ENCODE measurements around the gene SPOCK1.
"Not testable (repeated sequence)": the region's sequence is repeated elsewhere in the genome, so short reads cannot be mapped to it uniquely, and the experiment has no call there.

The SPOCK1 gene

GRCh38 chr5:137254119-137255090 is 244.7 kb downstream of the SPOCK1 start:
- peak; percentile 91 for DNase-seq

- peak; percentile 35 for DNase-seq
Measured at GRCh38 chr5:137252512-137252911, 246.6 kb downstream of the SPOCK1 start.

DNA sequence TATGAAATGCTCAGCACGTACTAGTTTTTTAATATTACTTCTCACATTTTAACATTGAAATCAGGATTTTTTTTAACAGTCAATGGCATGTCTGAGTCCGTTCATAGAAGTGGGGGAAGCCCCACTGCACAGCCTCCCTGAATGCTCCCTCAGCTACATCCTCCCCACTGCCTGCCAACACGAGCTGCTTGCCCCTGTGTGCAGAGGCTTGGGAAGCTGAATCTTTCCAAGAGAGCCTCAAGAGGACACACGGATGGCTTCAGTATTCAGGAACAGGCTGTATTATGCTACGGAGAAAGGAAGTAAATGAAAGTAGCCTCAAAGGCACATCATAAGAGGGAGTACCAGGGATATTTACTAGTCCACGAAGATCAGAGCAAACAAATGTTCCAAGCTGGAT is 248.7 kb downstream of the SPOCK1 start:
- no peak for DNase-seq

DNA sequence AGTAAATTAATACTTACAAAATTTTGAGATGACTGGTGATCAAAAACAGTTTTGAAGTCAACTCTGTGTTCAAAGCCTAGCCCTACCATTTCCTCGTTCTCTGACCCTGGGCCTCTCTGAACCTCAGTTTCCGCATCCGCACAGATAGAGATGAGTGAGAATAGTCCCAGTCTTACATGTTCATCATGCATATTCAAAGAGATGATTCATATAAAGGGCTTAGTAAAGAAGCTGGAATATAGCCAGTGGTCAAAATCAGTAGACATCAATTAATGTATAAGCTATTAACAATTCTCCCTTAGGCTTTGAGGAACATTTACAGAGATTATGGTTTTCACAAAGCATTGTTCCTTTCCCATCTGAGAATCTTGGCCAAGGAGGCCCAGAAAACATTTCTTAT is 250.6 kb downstream of the SPOCK1 start:
- no peak for DNase-seq

- DNase-seq = no peak
Measured at GRCh38 chr5:137245438-137245837, 253.7 kb downstream of the SPOCK1 start.

DNA sequence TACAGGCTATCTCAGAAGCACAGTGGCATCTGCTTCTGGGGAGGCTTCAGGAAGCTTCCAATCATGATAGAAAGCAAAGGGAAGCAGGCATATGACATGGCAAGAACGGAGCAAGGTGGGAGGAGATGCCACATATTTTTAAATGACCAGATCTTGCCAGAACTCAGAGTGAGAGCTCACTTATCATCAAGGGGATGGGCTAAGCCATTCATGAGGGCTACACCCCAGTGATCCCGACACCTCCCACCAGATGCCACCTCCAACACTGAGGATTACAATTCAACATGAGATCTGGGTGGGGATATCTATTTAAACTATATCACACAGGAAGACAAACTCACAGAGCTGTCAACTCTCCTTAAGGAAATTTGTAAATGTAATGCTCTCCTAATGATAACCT is 258.8 kb downstream of the SPOCK1 start:
- DNase-seq = no peak

DNA sequence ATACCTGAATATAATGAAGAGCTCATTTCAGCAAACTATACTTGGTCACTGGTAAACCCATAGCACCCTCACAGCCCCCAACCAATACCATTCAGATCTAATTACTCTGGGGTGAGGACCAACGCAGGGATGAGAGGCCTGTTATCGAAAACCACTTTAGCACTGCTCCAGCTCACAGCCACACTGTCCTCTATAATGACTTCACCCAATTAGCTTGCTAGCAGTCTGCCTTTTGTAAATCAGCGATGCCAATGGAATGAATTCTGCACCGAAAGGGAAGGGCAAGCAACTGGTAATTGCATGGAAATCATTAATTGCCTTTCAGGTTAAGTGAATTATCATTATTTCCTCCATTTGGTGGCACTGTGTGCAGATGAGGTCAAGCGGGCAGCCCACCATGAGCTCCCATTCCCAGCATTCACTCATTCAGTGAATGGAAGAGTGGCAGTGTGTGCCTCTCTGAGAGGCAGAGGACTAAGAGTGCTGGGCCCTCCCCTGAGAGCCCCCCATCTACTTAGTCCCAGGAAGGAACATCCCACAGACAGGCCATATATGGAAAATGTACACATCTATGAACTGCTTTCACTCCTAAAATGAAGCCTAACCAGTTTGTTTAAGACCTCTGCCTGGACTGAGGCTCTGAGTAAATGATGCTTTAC is 262.1 kb downstream of the SPOCK1 start:
- DNase-seq = no peak

DNA sequence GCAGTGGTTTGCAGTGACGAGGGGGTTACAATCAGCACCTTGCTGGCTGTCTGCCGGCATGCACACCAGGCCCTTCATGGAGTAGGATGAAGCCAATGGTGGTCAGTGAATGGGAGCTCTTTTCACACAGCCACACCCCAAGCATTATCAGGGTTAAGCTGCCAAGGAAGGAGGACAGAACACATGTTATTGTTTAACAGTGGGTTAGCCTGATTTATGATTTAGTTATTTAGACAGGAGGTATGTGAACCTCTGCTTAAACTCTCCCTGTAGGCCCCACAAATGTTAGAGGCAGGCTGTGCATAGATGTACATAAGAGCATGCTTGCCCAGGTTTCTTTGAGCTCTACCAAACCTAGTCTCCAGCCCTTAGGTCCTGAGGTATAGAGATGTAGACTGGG is 262.9 kb downstream of the SPOCK1 start:
- peak; percentile 40 for DNase-seq

GRCh38 chr5:137234973-137235943 is 263.9 kb downstream of the SPOCK1 start:
- no peak for DNase-seq

DNA sequence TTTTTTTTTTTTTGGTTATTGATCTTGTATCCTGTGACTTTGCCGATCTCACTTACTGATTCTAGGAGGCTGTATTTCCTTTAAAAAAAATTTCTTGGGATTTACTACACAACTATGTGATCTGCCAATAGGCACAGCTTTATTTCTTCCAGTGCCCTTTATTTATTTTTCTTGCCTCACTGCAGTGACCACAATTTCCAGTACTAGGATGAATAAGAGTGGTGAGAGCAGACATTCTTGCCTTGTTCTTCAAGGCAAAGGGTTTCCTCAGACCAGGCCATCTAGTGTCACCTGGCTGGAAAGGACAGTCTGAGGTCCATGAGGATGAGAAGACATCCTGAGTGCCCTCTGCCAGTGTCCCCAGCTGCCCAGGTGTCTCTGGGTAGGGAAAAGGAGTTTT is 265.4 kb downstream of the SPOCK1 start:
- DNase-seq = no peak

GRCh38 chr5:137233304-137233703 is 265.8 kb downstream of the SPOCK1 start:
- DNase-seq = not testable (repeated sequence)

GRCh38 chr5:137231540-137231939 is 267.6 kb downstream of the SPOCK1 start:
- DNase-seq = peak; percentile 22

- no peak for DNase-seq
Measured at GRCh38 chr5:137228816-137229215, 270.3 kb downstream of the SPOCK1 start.

DNA sequence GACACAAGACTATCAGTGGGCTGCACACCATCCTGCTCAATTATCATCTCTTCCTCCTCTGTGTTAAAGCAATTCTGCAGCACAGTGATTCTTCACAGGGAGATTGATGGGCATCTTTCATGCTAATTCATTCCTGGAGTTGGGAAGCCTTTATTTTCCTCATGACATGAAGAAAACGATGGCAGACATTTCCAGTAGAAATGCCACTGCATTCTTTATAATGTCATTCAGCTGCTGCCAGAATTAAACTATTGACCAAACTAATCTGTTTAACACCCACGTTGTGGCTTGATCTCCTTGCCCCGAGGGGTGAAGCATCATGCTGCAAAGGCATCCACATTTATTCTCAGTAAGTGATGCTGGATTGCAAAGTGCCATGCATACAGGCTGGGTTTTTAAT is 273.0 kb downstream of the SPOCK1 start:
- DNase-seq = no peak

GRCh38 chr5:137223324-137224295 is 275.5 kb downstream of the SPOCK1 start:
- no peak for DNase-seq

DNA sequence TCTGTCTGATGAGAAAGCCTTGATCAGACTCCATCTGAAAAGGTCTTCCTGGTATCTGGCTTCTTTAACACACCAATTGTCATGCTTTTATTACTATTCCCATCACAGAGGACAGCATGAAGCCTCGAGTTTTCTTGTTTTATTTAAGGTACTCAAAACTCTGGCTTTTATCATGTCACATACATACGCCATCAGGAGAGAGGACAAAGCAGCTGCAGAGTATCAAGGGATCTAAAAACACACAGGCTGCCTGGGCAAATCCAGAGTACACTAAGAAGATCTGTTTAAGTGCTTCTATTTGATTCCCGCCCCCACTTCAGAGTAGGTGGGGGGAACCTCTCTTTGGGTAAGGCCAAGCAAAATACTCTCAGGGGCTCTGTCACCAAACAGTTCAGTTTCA is 277.2 kb downstream of the SPOCK1 start:
- DNase-seq = no peak

GRCh38 chr5:137220523-137220927 is 278.6 kb downstream of the SPOCK1 start:
- DNase-seq = peak; percentile 84

DNA sequence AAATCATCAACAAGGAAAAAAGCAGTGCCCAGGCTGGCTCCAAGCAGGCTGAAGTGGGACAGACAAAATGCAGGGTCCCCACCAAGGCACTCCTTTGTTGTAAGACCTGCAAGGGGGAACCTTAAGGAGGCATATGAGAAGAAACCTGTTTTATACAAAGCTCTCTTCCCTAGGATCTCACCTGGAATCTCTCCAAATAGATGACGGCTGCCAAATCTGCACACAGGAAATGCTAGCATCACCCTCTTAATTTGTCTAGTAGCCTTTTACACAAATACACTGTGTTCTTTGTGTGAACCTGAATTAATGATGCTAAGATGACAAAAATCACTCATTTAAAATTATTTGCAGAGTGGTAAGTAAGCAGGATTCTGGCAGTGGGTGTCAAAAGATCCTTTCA is 280.2 kb downstream of the SPOCK1 start:
- no peak for DNase-seq

DNA sequence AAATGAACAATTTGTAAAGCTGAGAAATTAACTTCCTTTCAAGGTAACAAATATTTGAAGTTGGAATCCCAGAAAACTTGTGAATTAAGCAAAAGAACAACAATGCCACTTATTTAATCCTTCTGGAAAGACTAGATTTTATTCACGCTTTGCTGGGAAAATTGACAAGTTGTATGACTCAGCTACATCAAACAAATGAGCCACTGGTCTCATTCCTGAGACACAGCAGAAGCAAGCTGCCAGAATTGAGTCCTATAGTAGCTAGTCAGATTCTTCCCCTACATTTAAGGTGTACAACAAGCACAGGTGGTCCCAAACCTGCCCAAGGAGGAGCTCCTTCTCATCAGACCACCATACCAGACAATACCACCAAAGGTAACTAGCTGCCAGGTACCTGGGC is 280.7 kb downstream of the SPOCK1 start:
- peak; percentile 63 for DNase-seq

- DNase-seq = peak; percentile 54
Measured at GRCh38 chr5:137217599-137218200, 281.4 kb downstream of the SPOCK1 start.

- DNase-seq = no peak
Measured at GRCh38 chr5:137216976-137217598, 282.0 kb downstream of the SPOCK1 start.
